GM19468 (cell line): Measurements from ENCODE around the gene FOXP1.

ENCODE experiments used
- ATAC-seq: cut with Tn5 transposase; IDR thresholded peaks from one replicate; pipeline ENCODE4 v1.9.1; 2021; ENCODE audit warnings: mild to moderate bottlenecking, moderate library complexity, moderate number of reproducible peaks; ENCODE audit not compliant: unreplicated experiment; ENCODE audit errors: extremely low read depth

Gene FOXP1

GRCh38 chr3:71177375-71177774 lies 406.2 kb downstream of the FOXP1 start:
- ATAC-seq, result no peak

GRCh38 chr3:71176366-71176765 lies 407.2 kb downstream of the FOXP1 start:
- no peak for ATAC-seq

GRCh38 chr3:71175691-71176365 lies 407.7 kb downstream of the FOXP1 start:
- ATAC-seq, result no peak

- ATAC-seq, result no peak
These were observed 410.6 kb downstream of the FOXP1 start for GRCh38 chr3:71172951-71173350.

- no peak for ATAC-seq
These were observed 411.3 kb downstream of the FOXP1 start for GRCh38 chr3:71172189-71172588.

- ATAC-seq, result no peak
These were observed 412.3 kb downstream of the FOXP1 start for GRCh38 chr3:71171247-71171646.

- ATAC-seq, result no peak
These were observed 414.6 kb downstream of the FOXP1 start for GRCh38 chr3:71168880-71169411.

- ATAC-seq, result no peak
These were observed 415.3 kb downstream of the FOXP1 start for GRCh38 chr3:71168121-71168721.

- ATAC-seq, result no peak
These were observed 416.9 kb downstream of the FOXP1 start for GRCh38 chr3:71166339-71167240.

GRCh38 chr3:71164881-71165280 lies 418.6 kb downstream of the FOXP1 start:
- ATAC-seq, result no peak

GRCh38 chr3:71163198-71163918 lies 420.2 kb downstream of the FOXP1 start:
- ATAC-seq, result no peak

GRCh38 chr3:71162221-71162620 lies 421.3 kb downstream of the FOXP1 start:
- no peak for ATAC-seq

- ATAC-seq, result no peak
These were observed 422.6 kb downstream of the FOXP1 start for GRCh38 chr3:71160785-71161546.

- ATAC-seq, result no peak
These were observed 427.4 kb downstream of the FOXP1 start for GRCh38 chr3:71156062-71156665.

- ATAC-seq, result no peak
These were observed 428.7 kb downstream of the FOXP1 start for GRCh38 chr3:71154846-71155245.

- ATAC-seq, result no peak
These were observed 429.8 kb downstream of the FOXP1 start for GRCh38 chr3:71153713-71154112.

GRCh38 chr3:71152892-71153265 lies 430.6 kb downstream of the FOXP1 start:
- no peak for ATAC-seq

- ATAC-seq, result no peak
These were observed 431.3 kb downstream of the FOXP1 start for GRCh38 chr3:71152039-71152891.
